Putamen (tissue), 1 donor: ENCODE data around the gene PPEF2.

ENCODE experiments used
- DNase-seq: peaks from one replicate; pipeline ENCODE4 v3.0.0-alpha.2; 2016; ENCODE audit warnings: low spot score

The PPEF2 gene

DNA sequence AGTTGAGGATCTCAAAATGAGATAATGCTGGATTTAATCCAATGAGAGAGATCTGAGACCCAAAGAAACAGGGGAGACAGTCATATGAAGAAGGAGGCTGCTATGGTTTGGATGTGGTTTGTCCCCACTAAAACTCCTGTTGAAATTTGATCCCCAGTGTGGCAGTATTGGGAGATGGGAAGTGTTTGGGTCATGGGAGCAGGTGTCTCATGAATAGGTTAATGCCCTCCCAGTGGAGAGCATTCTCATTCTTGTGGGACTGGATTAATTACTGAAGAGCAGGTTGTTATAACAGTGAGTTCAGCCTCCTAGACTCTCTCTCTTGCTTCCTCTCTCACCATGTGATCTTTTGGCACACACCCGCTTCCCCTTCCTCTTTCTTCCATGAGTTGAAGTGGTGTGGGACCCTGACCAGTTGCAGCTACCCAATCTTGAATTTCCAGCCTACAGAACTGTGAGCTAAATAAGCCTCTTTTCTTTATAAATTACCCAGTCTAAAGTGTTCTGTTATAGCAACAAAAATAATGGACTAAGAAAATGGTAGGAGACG is 70.3 kb downstream of the PPEF2 start:
- no peak for DNase-seq

DNA sequence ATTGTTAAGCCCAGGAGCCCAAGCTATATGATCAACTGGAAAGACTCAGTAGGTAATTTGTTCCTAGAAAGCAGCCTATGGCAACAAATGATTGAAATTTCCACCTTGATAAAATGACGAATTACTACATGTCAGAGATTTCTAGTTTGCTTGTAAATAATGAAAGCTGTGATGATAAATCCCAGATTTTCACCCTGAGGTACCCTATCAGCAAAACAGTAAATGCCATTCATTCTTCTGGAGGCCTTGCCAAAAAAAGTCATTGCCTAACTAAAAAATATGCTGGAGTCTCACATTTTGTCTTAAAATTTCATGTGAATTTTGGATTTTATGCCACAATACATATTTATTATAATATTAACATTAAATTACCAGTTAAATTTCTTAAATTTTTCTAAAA is 71.3 kb downstream of the PPEF2 start:
- no peak for DNase-seq

DNA sequence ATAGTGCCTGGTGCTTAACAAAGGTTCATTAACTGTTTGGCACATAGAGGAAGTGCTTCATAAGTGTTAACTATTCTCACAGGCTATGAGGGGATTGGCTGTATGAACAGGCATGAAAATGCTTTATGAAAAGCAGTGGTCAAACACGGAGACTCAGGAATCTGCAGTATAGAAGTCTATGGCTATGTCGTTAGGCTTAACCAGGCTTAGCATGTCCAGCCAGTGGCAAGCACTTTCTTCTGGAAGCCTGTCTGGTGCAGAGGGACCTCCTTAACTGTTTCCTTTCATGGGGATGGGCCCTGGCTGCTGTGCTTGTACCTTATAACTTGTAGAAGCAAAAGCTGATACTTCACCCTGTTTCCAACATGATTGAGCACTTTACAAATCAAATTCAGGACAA is 78.4 kb downstream of the PPEF2 start:
- no peak for DNase-seq

DNA sequence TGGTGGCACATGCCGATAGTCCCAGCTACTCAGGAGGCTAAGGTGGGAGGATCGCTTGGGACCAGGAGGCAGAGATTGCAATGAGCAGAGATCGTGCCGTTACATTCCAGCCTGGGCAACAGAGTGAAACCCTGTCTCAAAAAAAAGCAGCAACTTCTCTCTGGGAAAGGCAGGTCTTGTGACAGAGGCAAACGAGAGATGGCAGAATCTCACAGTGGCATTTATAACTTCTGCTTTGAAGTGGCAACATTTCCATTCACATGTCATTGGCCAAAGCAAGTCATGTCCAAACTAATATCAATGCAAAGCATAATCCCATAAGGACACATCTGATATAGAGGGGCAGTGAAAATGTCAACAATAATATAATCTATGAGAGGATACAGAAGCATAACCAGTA is 79.8 kb downstream of the PPEF2 start:
- no peak for DNase-seq

DNA sequence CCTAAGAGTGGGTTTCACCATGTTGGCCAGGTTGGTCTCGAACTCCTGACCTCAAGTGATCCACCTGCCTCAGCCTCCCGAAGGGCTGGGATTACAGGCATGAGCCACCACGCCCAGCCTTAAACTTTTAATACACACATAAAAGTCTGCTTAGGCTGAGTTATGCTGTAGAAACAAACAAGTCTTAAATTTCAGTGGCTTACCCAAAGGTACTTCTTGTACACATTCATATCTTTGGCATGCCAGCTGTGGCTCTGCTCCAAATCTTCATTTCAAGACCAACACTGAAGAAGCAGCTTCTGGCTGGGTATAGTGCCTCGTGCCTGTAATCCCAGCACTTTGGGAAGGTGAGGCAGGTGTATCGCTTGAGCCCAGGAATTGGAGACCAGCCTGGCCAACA is 80.3 kb downstream of the PPEF2 start:
- no peak for DNase-seq

DNA sequence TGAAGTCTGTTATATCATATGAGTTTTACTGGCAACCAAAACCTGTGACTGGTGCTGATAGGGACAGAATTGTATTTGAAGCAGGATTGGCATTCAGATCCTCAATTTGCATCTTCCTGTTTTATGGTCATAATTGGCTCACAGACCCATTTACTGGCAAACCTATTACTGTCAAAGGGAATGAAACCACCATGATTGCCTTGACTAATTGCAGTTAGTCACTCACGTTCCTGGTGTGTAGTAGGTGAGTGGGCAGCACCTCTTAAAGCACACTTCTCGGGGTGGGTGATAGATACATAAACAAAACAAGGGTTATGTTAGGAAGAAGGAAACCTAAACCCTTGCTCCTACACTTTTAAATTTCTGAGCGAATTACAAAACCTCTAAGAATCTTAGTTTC is 81.0 kb downstream of the PPEF2 start:
- DNase-seq, result no peak

DNA sequence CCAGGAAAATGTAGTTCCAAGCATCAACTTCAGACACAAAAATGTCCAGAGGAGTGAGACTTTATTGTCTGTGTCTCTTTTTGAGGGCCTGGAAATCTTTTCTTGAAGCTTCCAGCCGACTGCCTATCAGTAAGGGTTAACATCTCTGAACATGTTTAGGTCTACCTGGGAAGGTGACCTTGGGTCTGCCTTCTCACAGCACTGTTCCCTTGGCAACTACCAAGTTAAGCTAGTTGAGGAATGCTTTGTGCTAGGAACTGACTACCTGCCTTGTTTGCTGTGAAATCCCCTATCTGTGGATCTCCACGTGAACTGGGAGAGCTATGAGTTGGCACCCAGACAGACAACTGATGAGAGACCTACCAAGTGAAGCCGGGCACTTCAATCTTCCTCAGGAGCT is 81.6 kb downstream of the PPEF2 start:
- no peak for DNase-seq

DNA sequence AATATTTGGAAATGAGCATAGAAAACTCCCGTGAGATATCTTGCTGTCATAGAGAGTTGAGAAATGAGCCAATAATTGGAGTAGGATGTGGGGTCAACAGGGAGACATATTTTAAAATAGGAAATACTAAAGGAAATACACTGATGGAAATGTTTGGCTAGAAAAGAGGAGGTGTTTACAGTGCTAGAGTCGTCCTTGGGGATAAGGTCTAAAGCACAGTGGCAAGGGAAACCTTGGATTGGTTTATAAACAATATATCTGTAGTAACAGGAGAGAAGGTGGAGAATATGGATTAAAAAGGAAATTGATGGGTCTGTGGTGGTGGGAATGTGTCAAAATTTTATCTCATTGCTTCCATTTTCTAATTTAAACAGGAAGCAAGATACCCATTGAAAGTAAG is 82.1 kb downstream of the PPEF2 start:
- DNase-seq, result no peak

DNA sequence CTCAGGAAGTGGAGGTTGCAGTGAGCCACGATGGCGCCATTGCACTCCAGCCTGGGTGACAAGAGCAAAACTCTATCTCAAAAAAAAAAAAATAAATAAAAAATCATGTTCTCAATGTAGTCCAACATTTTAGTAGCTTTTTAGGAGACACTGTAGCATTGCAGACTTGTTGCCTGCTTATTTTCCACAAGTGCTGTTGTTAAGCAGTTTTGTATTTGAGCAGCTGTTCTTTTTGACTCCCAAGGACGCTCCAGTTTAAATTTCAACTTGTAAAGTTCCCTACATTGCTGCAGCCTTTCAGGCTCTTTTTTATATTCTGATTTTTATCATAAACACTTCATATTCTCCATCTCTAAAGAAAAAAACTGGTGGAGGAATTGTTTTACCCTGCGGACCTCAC is 83.1 kb downstream of the PPEF2 start:
- DNase-seq, result no peak

DNA sequence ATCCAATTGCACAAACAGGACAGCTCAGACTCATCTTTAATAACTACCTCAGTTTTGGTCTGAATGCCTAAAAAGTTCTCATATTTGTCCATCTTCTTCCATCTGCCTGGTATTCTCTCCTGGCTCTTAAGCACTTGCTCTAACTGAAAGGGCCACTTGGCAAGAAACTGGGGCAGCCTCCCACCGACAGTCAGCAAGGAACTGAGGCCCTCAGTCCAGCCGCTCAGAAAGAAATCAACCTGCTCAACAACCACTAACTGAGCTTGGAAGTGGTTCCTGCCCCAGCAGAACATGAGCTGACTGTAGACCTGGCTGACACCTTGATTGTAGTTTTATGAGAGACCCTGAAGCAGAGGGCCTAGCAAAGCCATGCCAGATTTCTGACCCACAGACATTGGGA is 84.4 kb downstream of the PPEF2 start:
- no peak for DNase-seq
